Fibroblast of mammary gland (primary cell): ENCODE results near the gene VTI1B.
"Not testable (repeated sequence)": the region's sequence is repeated elsewhere in the genome, so short reads cannot be mapped to it uniquely, and the experiment has no call there.

ENCODE experiments used
- DNase-seq: peaks from one replicate; pipeline ENCODE4 v3.0.0-alpha.2; 2010; ENCODE audit warnings: low read depth
- H3K4me3 ChIP-seq: 2 replicates; pipeline ENCODE4 v1.5.1; 2011; ENCODE audit warnings: low read depth, mild to moderate bottlenecking, low read length, moderate library complexity; ENCODE audit not compliant: control insufficient read depth
- CTCF ChIP-seq: conservative IDR thresholded peaks from 2 replicates; pipeline ENCODE4 v1.5.1; 2011; ENCODE audit warnings: low read depth, low read length, inconsistent platforms; ENCODE audit not compliant: control insufficient read depth, insufficient read depth

Gene VTI1B

GRCh38 chr14:67638642-67639041 lies 35.8 kb downstream of the VTI1B start:
- DNase-seq = no peak
- TF ChIP-seq CTCF = no peak

GRCh38 chr14:67636361-67636919 lies 38.0 kb downstream of the VTI1B start:
- no peak overlapping the region for H3K4me3 ChIP-seq
- no peak for DNase-seq
- TF ChIP-seq CTCF = no peak

More at GRCh38 chr14:67638642-67639041, 35.8 kb downstream of the VTI1B start:
- no peak overlapping the region for H3K4me3 ChIP-seq

- TF ChIP-seq CTCF = no peak
- H3K4me3 ChIP-seq = no peak overlapping the region
Observed at GRCh38 chr14:67633451-67634147, 40.8 kb downstream of the VTI1B start.

GRCh38 chr14:67630938-67631337 lies 43.5 kb downstream of the VTI1B start:
- TF ChIP-seq CTCF = no peak
- H3K4me3 ChIP-seq = no peak overlapping the region
- no peak for DNase-seq

More at GRCh38 chr14:67633451-67634147, 40.8 kb downstream of the VTI1B start:
- DNase-seq = no peak

GRCh38 chr14:67630186-67630585 lies 44.2 kb downstream of the VTI1B start:
- H3K4me3 ChIP-seq = no peak overlapping the region
- no peak for TF ChIP-seq CTCF
- DNase-seq = no peak

- TF ChIP-seq CTCF = no peak
- H3K4me3 ChIP-seq = no peak overlapping the region
- no peak for DNase-seq
Observed at GRCh38 chr14:67627519-67627918, 46.9 kb downstream of the VTI1B start.

- H3K4me3 ChIP-seq, DNase-seq: not testable (repeated sequence)
Observed at GRCh38 chr14:67626131-67626530, 48.3 kb downstream of the VTI1B start.
